Gastroesophageal sphincter (tissue), 4 donors: Measurements from ENCODE around the gene TMEM43. TPM values are rescaled to one million over a fixed set of nuclear protein-coding genes. Genes with fewer than 3 reads are reported as not detected.

Experiments used
- ATAC-seq: fragments of 150-250 bp; one replicate; pipeline ENCODE4 v1.9.1; 2016; ENCODE audit warnings: mild to moderate bottlenecking, moderate library complexity
- H3K27ac ChIP-seq, 4 donors: fragments of 200-600 bp; sonication (generic) in 3 of 4; 1 replicate in 3 of 4; 2 replicates in 1 of 4; pipeline ENCODE4 v1.5.1; 2016 to 2019
- H3K27me3 ChIP-seq: fragments of 200-600 bp; sonication (generic); one replicate; pipeline ENCODE4 v1.5.1; 2019
- H3K36me3 ChIP-seq, 2 donors: fragments of 200-600 bp; sonication (generic); one replicate each; pipeline ENCODE4 v1.5.1; 2019; ENCODE audit warnings: control low read depth in 1 of 2
- H3K4me1 ChIP-seq, 3 donors: fragments of 200-600 bp; sonication (generic); 1 replicate in 2 of 3; 2 replicates in 1 of 3; pipeline ENCODE4 v1.5.1; 2016 to 2019; ENCODE audit warnings: control low read depth in 2 of 3
- H3K4me3 ChIP-seq, 2 donors: fragments of 200-600 bp; sonication (generic); one replicate each; pipeline ENCODE4 v1.5.1; 2019; ENCODE audit warnings: mild to moderate bottlenecking in 1 of 2, moderate library complexity in 1 of 2
- H3K9me3 ChIP-seq, 3 donors: fragments of 200-600 bp; sonication (generic); one replicate each; pipeline ENCODE4 v1.5.1; 2017 to 2019; ENCODE audit warnings: control low read depth in 2 of 3
- CTCF ChIP-seq, 4 experiments: fragments of 200-600 bp in 2 of 4; fragments of 450-650 bp in 2 of 4; sonication (generic) in 1 of 4; IDR thresholded peaks; one replicate each; pipeline ENCODE4 v1.5.1; 2017 to 2019; ENCODE audit warnings: antibody characterized with exemption in 4 of 4, mild to moderate bottlenecking in 2 of 4, moderate library complexity in 2 of 4
- EP300 ChIP-seq: sonication (generic); formaldehyde crosslinking; IDR thresholded peaks from one replicate; pipeline ENCODE4 v1.6.1; 2017; ENCODE audit warnings: antibody characterized with exemption, mild to moderate bottlenecking
- POLR2A ChIP-seq, 2 donors: fragments of 450-650 bp; IDR thresholded peaks; one replicate each; pipeline ENCODE4 v1.6.1; 2017; ENCODE audit warnings: antibody characterized with exemption in 2 of 2, mild to moderate bottlenecking in 2 of 2, moderate library complexity in 1 of 2
- POLR2AphosphoS5 ChIP-seq: sonication (generic); formaldehyde crosslinking; IDR thresholded peaks from one replicate; pipeline ENCODE4 v1.6.1; 2017; ENCODE audit warnings: antibody characterized with exemption
- WGBS, 2 donors: methylation state at CpG; one replicate each; pipeline ENCODE4 v1.1.5; 2018; ENCODE audit warnings: low coverage in 1 of 2; 5-methylcytosine and 5-hydroxymethylcytosine counted together
- total RNA-seq, 4 donors: library from RNA; depleted of rRNA; stranded (reverse); fragments of >200 nt; gene quantifications; one replicate each; pipeline ENCODE4 v1.1.0, GENCODE V29; 2016

Gene TMEM43
- total RNA-seq, 4 donors from 2014 or later = 115 to 227 (median 183) TPM

GRCh38 chr3:14126887-14127505 lies 2.1 kb downstream of the TMEM43 start:
- TF ChIP-seq CTCF (IDR thresholded peaks at IDR 0.05) (no peak), POLR2AphosphoS5 (no peak), POLR2A (IDR thresholded peaks at IDR 0.05) (no peak), EP300 (no peak)
- H3K27ac ChIP-seq = peak overlapping the region in 3 of 4 donors; percentile 96 to 99 (median 99)
- 70 to 100% methylated on average over 1 to 4 of the region's 5 CpGs for WGBS, 2 donors
- no peak for ATAC-seq
- H3K36me3 ChIP-seq = peaks cover 0 to 47% of the 10 kb centered on the region in 2 donors
- H3K9me3 ChIP-seq = no peaks in the 10 kb centered on the region
- H3K4me1 ChIP-seq = peaks cover 8 to 50% (median 22%) of the 10 kb centered on the region in 3 donors
- H3K4me3 ChIP-seq = peak overlapping the region in 1 of 2 donors; percentile 97
- H3K27me3 ChIP-seq = no peaks in the 10 kb centered on the region

- Histone ChIP-seq H3K4me1 (peaks cover 8 to 43% (median 22%) of the 10 kb centered on the region in 3 donors), H3K27ac (peak overlapping the region in 3 of 4 donors; percentile 96 to 99 (median 99)), H3K9me3 (no peaks in the 10 kb centered on the region), H3K27me3 (no peaks in the 10 kb centered on the region), H3K4me3 (no peak overlapping the region), H3K36me3 (peaks cover 0 to 50% of the 10 kb centered on the region in 2 donors)
- no peak for TF ChIP-seq EP300
- no peak for TF ChIP-seq CTCF (IDR thresholded peaks at IDR 0.05)
- TF ChIP-seq POLR2AphosphoS5 = no peak
- TF ChIP-seq POLR2A (IDR thresholded peaks at IDR 0.05) = no peak
- WGBS, 2 donors = 85 to 90% methylated on average over 2 to 6 of the region's 12 CpGs
- no peak for ATAC-seq
Observed at GRCh38 chr3:14127516-14128161, 2.8 kb downstream of the TMEM43 start.

GRCh38 chr3:14128724-14129123 lies 3.9 kb downstream of the TMEM43 start:
- TF ChIP-seq POLR2A (IDR thresholded peaks at IDR 0.05) (no peak), POLR2AphosphoS5 (no peak), CTCF (IDR thresholded peaks at IDR 0.05) (no peak), EP300 (no peak)
- H3K27ac ChIP-seq = peak overlapping the region in 2 of 4 donors; percentile 96 to 99
- no peaks in the 10 kb centered on the region for H3K9me3 ChIP-seq
- 95 to 100% methylated on average over 4 of the region's 5 CpGs for WGBS, 2 donors
- H3K36me3 ChIP-seq = peaks cover 0 to 61% of the 10 kb centered on the region in 2 donors
- peaks cover 8 to 33% (median 15%) of the 10 kb centered on the region in 3 donors for H3K4me1 ChIP-seq
- no peak overlapping the region for H3K4me3 ChIP-seq
- no peaks in the 10 kb centered on the region for H3K27me3 ChIP-seq
- ATAC-seq = no peak

- TF ChIP-seq EP300 (no peak), CTCF (IDR thresholded peaks at IDR 0.05) (no peak), POLR2AphosphoS5 (no peak), POLR2A (IDR thresholded peaks at IDR 0.05) (no peak)
- H3K36me3 ChIP-seq = peaks cover 0 to 66% of the 10 kb centered on the region in 2 donors
- no peaks in the 10 kb centered on the region for H3K9me3 ChIP-seq
- H3K27ac ChIP-seq = peak overlapping the region in 3 of 4 donors; percentile 3 to 99 (median 14)
- H3K27me3 ChIP-seq = no peaks in the 10 kb centered on the region
- H3K4me1 ChIP-seq = peaks cover 8 to 29% (median 14%) of the 10 kb centered on the region in 3 donors
- ATAC-seq = no peak
- 86 to 100% methylated on average over 4 to 6 of the region's 6 CpGs for WGBS, 2 donors
- H3K4me3 ChIP-seq = no peak overlapping the region
Observed at GRCh38 chr3:14129296-14129695, 4.4 kb downstream of the TMEM43 start.
